Middle frontal gyrus (tissue), 1 donor: Measurements from ENCODE around the gene HYAL2.

Source experiments
- DNase-seq: peaks from one replicate; pipeline ENCODE4 v3.0.0-alpha.2; 2015; ENCODE audit warnings: low spot score; ENCODE audit errors: extremely low spot score

HYAL2 gene, protein sequence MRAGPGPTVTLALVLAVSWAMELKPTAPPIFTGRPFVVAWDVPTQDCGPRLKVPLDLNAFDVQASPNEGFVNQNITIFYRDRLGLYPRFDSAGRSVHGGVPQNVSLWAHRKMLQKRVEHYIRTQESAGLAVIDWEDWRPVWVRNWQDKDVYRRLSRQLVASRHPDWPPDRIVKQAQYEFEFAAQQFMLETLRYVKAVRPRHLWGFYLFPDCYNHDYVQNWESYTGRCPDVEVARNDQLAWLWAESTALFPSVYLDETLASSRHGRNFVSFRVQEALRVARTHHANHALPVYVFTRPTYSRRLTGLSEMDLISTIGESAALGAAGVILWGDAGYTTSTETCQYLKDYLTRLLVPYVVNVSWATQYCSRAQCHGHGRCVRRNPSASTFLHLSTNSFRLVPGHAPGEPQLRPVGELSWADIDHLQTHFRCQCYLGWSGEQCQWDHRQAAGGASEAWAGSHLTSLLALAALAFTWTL

DNA sequence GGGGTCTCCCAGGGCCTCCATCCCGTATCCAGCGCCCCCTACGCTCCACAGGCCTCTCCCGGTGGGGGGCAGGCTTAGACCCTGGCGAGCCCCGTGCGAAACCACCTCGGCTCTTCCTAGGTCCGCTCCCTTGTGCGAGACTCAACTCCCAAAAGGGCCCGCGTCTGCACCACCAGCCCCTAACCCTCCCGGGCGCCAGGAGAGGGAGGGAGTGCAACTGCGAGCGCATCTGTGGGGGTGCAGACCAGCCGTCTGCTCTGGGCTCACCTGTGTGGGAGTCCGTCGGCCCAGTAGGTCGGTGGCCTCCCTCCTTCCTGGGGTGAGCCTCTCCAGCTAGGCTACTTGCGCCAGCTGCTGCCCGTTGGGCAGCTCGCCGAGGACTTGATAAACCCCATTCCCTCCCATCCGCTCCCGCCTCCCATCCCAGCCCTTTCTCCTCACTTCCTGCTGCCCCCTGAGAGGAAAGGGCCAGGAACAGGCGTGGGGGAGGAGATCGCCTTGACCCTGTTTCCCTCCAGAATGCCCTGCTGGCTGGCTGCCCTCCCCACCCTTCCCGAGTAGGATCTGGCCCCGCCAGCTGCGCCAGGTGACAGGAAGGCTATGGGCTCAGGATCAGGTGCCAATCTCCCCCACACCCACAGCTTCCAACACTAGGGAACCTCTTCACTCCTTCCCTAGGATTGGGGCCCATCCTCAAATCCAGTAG is at the start of gene HYAL2:
Gene HYAL2, minus strand, starts transcription at position 360 of the 706 bp plus-strand sequence. CDS start 2,256 bp downstream, outside the sequence.
- no peak for DNase-seq

DNA sequence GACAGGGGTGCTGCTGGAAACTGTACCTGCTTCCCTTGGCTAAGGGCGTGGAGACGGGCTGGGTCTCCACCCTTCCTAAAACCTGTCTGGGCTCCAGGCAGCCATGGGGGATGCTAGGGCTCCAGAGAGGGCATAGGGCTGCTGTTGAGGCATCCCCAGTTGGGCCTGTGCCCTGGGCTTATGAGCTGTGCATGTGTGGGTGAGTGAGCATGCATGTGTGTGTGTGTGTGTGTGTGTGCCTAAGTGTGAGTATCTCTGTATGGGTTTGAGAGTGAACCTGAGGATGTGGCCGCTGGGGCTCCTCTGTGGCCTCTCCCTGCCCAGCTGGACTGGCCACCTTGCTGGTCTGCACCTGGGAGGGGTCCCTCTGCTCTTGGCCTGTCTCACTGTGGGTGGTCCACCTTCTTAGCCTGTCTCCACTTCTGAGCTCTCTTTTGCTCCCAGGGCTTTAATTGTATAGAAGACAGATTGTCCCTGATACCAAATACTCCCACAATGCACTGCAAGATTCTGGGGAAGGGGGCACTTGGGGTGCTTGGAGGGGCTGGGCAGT is 48.7 kb upstream of the HYAL2 start:
- no peak for DNase-seq

DNA sequence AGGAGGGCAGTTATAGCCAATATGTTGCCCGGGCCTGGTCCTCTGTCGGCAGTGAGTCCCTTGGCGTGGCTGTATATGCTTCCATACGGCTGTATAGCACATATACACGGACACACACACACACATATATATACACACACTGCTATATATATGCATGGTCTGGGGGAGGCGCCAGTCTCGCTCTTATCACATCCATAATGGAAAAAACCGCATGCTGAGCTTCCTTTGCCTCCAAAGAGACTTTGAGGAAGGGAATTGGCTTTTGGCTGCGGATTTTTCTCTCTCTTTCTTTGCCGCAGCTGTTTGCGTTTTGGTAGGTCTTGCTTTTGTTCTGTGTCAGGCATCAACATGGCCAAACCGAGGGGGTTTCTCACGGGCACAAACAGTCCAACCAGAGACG is 48.0 kb upstream of the HYAL2 start:
- DNase-seq, result peak; percentile 40

DNA sequence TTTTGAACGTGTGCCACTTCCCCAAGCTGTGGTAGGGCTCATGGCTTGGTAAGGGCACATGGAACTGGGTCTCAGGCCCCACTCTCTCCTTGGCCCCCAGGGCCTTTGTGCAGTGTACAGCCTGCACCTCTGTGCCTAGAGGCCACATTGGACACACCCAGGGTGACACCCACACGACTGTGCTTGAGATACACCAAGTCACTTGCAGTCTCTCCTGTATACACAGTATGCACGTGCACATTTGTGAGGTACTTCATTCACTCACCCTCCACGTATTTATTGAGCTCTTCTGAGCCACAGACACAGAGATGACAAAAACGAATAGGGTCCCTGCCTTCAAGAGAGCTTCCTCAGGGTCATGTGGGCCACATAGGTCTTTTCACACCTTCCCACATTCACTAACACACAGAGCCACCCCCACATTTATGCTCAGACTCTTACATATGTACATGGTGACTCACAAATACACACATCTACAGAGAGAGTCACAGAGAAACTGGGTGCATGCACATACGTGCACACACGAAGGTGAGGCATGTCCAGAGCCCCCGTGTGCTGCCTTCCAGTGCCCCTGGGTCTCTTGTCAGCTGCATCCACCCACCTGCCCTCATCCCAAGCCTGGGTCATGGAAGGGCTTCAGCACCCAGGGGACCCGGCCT is 46.6 kb upstream of the HYAL2 start:
- DNase-seq, result no peak

DNA sequence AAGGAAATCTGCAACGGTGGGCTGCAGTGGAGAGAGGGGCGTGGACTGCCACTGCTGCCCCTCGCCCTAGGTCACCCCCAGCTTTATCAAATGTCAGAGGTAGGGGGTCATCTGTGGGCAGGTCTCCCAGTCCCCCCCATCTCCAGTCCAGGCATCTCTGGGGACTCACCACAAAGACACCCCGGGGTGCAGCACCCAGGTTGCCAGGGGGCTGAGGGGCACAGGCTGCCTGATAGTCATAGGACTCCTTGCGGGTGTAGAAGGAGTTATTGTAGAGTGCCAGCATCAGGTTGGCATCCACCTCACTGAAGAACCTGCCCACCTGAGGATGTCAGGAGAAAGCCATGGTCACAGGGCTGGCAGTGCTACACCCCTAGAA is 43.3 kb upstream of the HYAL2 start:
- DNase-seq, result no peak

DNA sequence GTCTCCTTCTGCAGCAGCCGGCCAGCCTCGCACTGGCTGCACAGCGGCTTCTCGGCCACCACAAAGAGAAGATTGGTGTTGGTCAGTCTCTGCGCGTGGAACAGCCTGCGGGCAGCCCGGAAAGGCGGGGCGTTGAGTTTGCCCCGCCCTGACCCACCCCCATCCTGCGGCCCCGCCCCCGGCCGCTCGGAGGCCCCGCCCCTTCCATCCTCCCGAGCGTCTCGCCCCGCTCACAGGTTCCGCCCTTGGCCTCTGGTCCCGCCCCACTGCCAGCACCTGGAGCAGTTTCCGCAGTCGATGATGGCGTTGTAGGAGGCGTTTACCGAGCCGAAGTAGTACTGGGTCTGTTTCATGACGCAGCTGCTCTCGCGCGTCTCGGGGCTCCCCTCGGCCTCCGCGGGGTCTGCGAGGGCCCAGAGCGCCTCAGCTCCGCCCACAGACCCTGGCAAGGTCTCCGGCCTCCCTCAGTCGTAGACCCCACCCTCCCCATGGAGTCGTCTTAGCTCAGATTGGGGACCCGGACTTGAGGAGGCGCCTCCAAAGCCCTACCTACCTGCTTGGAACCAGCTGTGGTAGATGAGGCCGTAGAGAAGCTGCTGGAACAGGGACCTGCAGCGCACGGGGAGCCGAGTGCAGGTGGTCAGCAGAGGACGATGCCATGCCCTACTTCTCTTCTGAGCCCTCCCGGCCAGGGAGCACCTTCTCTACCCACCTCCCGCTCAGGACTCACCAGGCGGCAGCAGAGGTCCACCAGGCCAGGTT is 42.7 kb upstream of the HYAL2 start:
- no peak for DNase-seq

DNA sequence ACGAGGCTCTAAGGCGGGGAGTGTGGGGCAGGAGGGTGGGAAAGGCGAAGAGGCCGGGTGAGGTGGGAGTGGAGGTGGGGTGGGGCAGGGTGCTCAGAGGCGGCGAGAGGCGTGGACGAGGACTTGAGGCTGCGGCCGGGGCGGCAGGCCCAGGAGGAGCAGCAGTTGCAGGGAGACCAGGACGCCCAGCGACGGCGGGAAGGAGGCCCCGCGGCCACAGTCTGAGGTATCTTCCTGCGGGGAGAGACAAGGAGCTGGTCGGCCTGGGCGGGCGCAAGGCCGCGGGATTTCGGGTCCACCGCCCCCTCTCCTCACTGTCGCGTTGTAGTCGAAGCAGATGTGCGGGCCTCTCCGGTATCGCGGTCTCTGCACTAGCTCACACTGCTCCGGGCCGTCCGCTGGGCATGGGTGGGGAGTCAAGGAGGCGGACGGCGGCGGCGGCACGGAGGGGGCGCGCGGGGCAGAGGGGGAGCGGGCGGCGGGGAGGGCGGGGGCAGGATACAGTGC is 42.1 kb upstream of the HYAL2 start:
- no peak for DNase-seq

DNA sequence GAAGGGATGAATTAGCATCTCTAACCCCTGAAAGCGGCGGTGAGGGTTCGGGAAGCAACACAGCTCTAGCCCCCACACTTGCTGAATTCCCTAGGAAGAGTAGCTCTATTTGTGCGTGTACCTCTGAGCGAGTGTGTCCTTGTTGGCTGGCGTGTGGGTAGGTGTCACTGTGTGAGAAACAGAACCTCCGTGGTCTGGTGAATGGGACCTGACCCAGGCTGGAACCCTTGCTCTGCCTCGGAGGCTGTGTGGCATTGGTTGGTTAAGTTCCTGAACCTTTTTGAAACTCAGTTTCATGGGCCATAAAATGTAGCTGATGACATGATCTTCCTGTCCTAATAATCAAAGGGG is 37.2 kb upstream of the HYAL2 start:
- DNase-seq, result no peak

DNA sequence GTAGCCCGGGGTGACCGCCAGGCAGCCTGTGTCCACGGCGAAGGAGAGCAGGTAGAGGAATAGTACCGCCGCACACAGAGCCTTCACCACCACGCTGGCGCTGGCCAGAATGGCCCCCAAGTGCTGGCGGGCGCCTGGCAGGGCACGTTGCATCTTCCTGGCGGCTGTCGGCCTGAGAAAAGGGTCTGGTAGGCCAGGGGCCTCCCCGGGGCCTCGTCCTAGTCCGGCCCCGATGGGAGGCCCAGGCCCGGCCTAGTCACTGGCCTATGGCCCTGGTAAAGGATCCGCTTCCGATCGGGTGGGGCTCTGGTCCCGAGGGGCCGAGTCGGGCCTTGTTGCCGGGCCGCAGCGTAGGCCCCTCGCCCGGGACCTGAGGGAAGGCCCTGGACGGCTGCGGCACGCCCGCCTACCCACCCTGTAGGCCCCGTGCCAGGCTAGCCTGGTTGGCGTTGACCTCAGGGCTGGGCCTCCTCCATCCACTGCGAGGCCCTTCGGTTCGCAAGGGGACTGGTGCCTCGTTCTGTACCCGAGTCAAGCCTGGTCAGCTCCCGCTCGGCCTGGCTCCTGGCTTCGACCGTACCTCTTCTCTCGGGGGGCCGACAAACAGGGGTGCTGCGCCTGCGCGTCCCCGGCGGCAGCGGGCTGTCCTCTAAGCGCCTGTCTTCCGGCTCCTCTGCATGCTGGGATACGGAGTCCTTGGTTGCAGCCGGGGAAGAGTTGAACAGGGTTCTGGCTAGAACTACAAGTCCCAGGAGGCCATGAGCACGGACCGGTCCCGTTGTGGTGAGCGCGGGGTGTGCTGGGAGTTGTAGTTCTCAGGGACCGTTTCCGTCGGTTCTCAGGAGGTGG is 36.6 kb upstream of the HYAL2 start, which contains the start of gene TMEM115:
Gene TMEM115, minus strand, starts transcription at position 611 of the 849 bp plus-strand sequence. Its CDS starts 458 bp downstream, at position 153.
- DNase-seq, result peak; percentile 100

DNA sequence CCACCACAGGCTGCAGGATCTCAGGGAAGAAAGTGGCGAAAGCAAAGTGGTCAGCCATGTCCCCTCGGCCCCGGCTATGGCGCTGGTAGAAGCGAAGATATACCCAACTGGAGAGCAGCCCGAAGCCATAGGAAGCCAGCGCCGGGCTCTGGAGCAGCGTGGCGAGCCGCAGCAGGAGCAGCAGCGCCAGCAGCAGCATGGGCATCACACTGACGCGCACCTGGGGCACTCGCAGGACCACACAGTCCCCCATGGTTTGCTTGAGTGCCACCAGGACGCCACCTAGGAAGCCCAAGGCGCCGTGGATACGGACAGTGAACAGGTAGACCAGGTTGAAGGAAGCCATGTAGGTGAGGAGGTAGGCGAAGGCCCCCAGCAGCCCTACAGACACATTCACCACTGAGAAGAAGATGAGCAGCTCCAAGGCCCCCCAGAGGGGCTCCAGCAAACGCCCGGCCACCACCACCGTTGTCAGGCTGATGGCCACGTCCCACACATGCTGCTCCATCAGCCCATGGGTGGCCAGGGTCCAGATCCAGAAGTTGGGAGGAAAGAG is 35.9 kb upstream of the HYAL2 start:
- DNase-seq, result no peak

DNA sequence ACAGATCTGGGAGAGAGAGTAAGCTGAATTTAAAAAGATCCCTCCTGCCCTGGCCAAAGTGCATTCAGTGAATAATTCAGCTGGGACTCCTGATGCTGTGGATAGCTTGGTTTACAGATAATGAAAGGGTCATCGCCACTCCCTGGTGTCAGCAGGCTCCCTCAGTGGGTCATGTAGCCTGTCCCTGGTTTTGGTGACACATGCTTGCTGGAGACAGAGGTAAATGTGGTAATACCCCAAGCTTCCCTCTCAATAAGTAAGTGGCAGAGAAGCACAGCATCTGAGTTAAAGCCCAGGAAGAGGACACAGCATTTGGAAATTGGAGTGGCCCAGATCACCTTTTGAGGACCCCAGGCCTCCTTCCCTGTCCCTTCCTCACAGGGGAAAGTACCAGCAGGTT is 34.9 kb upstream of the HYAL2 start:
- DNase-seq, result no peak

DNA sequence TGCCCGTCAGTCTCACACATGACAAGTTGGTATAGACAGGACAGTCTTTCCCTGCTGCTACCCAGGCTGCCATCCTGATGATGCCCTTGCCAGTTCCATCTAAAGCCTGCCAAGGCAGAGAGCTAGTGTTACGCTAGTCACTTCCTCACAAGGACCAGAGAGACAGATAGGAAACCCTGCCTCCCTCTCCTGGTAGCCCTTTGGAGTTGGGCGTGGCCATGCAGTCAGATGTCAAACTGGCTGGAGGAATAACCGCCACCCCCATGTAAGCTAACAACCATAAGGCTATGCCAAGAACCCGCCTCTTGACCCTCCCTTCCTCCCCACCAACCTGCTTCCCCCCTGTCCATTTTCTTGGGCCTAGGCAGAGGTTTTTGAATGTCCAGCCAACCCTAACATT is 34.0 kb upstream of the HYAL2 start:
- DNase-seq, result no peak

DNA sequence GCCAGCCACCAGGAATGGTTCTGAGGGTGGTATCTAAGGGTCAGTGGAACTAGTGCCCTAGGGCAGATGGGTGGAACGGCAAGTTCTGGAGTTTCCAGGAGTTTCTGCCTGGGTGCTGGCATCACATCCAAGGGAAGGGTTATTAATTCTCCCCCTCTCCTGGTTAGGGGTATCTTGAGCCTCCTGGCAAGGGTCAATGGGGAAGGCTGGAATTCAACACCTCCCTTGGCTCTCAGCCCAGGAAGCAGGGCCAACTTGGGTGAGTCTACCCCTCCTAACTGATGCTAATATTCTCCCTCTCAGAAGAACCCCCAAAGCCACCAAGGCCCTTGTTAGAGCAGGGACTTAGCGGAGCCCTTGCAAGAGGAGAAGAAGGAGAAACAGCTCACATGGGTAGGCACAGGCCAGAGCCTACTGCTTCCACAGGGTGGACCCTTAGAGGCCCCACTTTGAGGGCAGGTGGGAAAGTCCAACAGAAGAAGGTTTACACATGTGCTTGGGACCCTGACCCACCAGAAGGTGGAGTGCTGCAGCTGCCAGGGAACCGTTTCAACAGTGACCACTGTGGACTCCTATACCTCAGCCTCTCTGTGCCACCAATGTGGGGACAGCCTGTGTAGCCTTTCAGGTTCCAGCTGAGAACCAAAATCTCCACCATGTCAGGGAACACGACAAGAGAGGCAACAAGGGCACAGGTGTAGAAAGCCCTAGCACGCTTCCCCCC is 33.4 kb upstream of the HYAL2 start:
- no peak for DNase-seq

DNA sequence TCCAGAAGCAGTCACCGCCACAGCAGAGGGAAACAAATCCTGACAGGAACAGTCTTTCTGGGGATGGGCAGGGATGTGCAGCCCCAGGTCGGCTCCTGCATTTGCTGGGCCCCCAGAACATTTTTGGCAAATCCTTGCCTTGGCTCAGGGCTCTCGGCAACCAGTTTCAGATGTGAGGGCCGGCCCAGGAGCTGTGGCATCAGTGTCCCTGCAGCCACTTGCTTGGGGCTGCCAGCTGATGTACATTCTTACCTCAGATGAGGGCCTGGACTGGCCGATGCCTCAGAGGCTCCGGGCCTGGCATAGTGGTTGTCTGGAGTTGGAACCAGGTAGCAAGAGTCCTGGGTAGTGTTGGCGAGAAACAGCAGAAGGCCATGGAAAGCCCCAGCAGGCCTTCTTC is 32.3 kb upstream of the HYAL2 start:
- no peak for DNase-seq

DNA sequence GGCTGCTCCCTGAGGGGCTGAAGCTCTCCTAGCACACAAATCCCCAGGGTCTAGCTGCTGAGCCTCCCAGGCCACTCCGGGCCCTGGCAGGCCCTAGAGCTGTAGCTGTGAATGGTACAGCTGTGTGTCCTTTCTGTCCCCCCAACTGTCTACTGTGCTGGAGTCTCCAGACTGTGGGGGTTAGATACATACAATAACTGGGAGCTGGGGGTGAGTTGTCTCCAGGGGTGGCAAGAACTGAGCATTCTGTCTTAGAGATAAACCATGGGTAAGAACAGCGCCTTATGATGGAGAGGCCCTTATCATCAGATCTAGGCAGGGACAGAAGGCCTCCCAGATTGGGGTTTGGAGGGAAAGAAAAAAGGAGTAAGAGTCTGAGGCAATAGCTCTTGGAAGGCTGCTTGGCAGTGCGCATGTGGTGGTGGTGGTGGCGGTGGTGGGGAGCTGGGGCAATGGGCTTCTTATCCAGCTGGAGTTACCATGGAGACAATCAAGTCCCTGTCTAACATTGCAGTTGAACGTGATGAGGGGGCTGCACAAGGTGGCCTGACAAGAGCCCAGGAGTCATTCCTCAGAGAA is 31.7 kb upstream of the HYAL2 start:
- DNase-seq, result no peak

DNA sequence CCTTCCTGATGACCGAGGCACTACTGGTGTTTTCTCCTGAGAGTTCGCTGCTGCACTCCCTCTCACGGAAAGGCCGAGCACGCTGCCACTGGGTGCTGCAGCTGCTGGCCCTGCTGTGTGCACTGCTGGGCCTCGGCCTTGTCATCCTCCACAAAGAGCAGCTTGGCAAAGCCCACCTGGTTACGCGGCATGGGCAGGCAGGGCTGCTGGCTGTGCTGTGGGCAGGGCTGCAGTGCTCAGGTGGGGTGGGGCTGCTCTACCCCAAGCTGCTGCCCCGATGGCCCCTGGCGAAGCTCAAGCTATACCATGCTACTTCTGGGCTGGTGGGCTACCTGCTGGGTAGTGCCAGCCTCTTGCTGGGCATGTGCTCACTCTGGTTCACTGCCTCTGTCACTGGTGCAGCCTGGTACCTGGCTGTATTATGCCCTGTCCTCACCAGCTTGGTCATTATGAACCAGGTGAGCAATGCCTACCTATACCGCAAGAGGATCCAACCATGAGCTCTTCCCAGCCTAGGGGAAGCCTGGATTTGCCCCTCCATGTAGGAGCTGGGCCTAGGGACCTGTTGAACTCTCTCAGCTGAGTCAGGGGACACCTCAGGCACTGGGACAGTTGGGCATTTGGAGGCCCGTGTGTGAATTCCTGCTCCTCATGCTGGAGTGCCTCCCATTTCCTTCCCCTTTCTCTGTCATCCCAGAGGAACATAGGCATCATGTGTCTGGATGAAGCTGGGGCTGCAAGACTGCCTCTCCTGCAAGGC is 30.9 kb upstream of the HYAL2 start:
- no peak for DNase-seq

DNA sequence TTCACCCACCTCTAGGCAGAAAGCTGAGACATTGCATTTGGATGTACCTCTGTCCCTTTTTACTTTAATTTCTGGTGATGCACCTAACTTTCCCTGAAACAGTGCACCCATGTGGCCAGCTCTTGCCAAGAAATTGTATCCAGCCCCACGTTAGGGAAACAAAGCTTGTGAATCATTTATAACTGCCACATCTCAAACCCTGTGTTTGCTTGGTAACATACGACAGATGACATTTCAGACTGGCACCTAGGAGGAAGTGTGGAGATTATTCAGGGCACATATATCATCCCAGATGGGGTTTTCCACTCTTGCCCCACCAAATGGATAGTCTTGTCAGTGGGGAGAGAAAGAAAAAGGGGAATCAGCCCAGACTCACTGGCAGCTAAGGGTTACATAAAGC is 30.2 kb upstream of the HYAL2 start:
- DNase-seq, result no peak

DNA sequence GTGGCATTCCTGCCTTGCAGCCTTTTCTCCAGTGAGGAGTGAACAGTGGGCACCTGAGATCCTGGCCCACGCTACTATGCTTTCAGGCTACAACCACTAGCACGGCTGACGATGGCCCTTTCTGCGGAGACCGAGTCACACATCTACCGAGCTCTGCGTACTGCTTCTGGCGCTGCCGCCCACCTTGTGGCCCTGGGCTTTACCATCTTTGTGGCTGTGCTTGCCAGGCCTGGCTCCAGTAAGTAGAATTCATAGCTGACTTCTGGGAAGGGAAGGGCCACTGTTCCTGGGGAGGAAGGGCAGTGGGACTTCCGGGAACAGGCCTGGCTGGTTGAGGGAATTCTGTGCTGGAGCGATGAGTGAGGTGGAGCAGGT is 28.8 kb upstream of the HYAL2 start:
- DNase-seq, result no peak
